ENCODE data around the gene MT1M.
A peak's percentile ranks its signal among the peaks of the same experiment; 100 is the strongest.

Gene MT1M

DNA sequence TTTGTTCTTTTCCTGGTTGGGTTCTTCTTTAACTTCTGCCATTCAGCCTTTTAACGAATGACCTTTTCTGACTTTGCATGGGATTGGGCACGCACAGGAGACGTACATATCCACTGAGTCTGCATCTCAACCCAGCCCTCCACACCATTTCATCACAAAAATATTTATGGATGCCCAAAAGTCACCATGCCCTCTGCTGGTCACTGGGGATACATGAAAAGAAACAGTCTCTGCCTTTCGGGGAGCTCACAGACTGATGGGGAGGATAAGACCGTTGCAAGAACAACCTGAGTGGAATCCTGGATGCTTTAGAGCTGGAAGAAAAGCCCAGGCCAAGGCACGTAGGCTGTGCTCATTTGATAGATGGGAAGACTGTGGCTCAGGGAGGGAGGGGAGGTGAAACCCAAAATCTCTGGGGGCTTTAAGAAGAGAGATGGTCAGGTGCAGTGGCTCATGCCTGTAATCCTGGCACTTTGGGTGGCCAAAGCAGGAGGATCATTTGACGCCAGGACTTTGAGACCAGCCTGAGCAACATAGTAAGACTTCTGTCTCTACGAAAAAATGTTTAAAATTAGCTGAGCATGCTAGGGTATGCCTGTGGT, 32.0 kb upstream of the MT1M start:
- Histone ChIP-seq H3K27me3 (ENCODE audit: insufficient read depth, low read length) (no peaks in the 10 kb centered on the region), H3K4me3 (ENCODE audit: low read depth, low read length, poor library complexity, severe bottlenecking) (no peak overlapping the region), H3K9me2 (ENCODE audit: low read depth, low read length) (no peaks in the 10 kb centered on the region), H3K4me1 (ENCODE audit: insufficient read depth, low read length, severe bottlenecking) (no peaks in the 10 kb centered on the region), H2AFZ (ENCODE audit: low read length) (no peak overlapping the region), H3K79me2 (ENCODE audit: insufficient read depth, low read length) (no peaks in the 10 kb centered on the region), H3K9ac (ENCODE audit: low read length) (no peak overlapping the region), H4K20me1 (ENCODE audit: insufficient read depth, low read length) (no peaks in the 10 kb centered on the region), H3K9me3 (ENCODE audit: low read length) (no peaks in the 10 kb centered on the region), H3K36me3 (ENCODE audit: insufficient read depth, low read length) (no peaks in the 10 kb centered on the region), H3K4me2 (ENCODE audit: low read length) (no peak overlapping the region), H3F3A (ENCODE audit: insufficient read depth, low read length) (no peaks in the 10 kb centered on the region), H3K27ac (ENCODE audit: low read depth, low read length, poor library complexity, severe bottlenecking) (no peak overlapping the region)
- TF ChIP-seq, protein P1, sequence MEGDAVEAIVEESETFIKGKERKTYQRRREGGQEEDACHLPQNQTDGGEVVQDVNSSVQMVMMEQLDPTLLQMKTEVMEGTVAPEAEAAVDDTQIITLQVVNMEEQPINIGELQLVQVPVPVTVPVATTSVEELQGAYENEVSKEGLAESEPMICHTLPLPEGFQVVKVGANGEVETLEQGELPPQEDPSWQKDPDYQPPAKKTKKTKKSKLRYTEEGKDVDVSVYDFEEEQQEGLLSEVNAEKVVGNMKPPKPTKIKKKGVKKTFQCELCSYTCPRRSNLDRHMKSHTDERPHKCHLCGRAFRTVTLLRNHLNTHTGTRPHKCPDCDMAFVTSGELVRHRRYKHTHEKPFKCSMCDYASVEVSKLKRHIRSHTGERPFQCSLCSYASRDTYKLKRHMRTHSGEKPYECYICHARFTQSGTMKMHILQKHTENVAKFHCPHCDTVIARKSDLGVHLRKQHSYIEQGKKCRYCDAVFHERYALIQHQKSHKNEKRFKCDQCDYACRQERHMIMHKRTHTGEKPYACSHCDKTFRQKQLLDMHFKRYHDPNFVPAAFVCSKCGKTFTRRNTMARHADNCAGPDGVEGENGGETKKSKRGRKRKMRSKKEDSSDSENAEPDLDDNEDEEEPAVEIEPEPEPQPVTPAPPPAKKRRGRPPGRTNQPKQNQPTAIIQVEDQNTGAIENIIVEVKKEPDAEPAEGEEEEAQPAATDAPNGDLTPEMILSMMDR (IDR thresholded peaks at IDR 0.05; ENCODE audit: low read length): peak; percentile 71
- TF ChIP-seq EZH2 (IDR thresholded peaks at IDR 0.05; ENCODE audit: borderline replicate concordance, low read length): no peak

DNA sequence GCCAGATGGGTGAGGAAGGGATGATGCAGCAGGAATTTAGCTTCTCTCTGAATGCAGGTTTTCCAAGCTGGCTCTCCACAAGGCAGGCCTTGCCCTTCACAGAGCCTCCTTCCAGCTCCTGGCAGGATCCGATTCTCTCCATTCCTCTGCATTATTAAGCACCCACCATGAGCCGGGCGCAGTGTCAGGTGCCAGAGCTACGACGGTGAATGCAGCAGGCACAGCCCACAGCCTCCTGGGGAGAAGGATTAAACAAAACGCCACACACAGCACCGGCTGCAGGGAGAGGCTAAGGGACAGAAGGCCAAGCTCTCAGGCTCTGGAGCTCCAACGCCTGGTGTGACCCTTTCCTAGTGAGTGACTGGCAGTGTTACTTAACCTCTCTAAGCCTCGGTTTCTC, 31.1 kb upstream of the MT1M start:
- no peaks in the 10 kb centered on the region for H3K36me3 ChIP-seq (ENCODE audit: insufficient read depth, low read length)
- TF ChIP-seq, protein P1 (IDR thresholded peaks at IDR 0.05; ENCODE audit: low read length): no peak
- TF ChIP-seq EZH2 (IDR thresholded peaks at IDR 0.05; ENCODE audit: borderline replicate concordance, low read length): no peak
- H2AFZ ChIP-seq (ENCODE audit: low read length): no peak overlapping the region
- no peak overlapping the region for H3K4me2 ChIP-seq (ENCODE audit: low read length)
- no peaks in the 10 kb centered on the region for H4K20me1 ChIP-seq (ENCODE audit: insufficient read depth, low read length)
- no peak overlapping the region for H3K27ac ChIP-seq (ENCODE audit: low read depth, low read length, poor library complexity, severe bottlenecking)
- no peaks in the 10 kb centered on the region for H3K9me2 ChIP-seq (ENCODE audit: low read depth, low read length)
- no peaks in the 10 kb centered on the region for H3F3A ChIP-seq (ENCODE audit: insufficient read depth, low read length)
- no peaks in the 10 kb centered on the region for H3K27me3 ChIP-seq (ENCODE audit: insufficient read depth, low read length)
- H3K9ac ChIP-seq (ENCODE audit: low read length): no peak overlapping the region
- no peaks in the 10 kb centered on the region for H3K9me3 ChIP-seq (ENCODE audit: low read length)
- no peak overlapping the region for H3K4me3 ChIP-seq (ENCODE audit: low read depth, low read length, poor library complexity, severe bottlenecking)
- H3K79me2 ChIP-seq (ENCODE audit: insufficient read depth, low read length): no peaks in the 10 kb centered on the region
- no peaks in the 10 kb centered on the region for H3K4me1 ChIP-seq (ENCODE audit: insufficient read depth, low read length, severe bottlenecking)

DNA sequence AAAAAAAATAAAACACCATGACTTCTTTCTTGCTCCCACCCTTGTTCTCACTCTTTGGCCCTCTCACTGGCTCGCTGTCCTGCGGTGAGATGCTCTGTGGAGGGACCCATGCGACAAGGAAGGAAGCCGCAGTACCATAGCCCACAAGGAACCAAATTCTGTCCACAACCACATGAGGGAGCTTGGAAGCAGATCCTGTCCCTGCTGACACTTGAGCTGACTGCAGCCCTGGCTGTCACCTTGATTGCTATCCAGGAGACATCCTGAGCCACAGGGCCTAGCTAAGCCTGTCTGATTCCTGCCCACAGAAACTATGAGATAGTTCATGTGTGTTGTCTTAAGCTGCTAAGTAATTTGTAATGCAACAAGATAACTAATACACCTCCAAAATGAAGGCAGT, 28.9 kb upstream of the MT1M start:
- H2AFZ ChIP-seq (ENCODE audit: low read length): no peak overlapping the region

More for the DNA sequence above, 28.9 kb upstream of the MT1M start:
- H3K9me2 ChIP-seq (ENCODE audit: low read depth, low read length): no peaks in the 10 kb centered on the region
- no peak overlapping the region for H3K9ac ChIP-seq (ENCODE audit: low read length)
- no peaks in the 10 kb centered on the region for H3F3A ChIP-seq (ENCODE audit: insufficient read depth, low read length)
- H3K27me3 ChIP-seq (ENCODE audit: insufficient read depth, low read length): no peaks in the 10 kb centered on the region
- no peak overlapping the region for H3K4me3 ChIP-seq (ENCODE audit: low read depth, low read length, poor library complexity, severe bottlenecking)
- TF ChIP-seq EZH2 (IDR thresholded peaks at IDR 0.05; ENCODE audit: borderline replicate concordance, low read length): no peak
- TF ChIP-seq, protein P1 (IDR thresholded peaks at IDR 0.05; ENCODE audit: low read length): no peak
- no peaks in the 10 kb centered on the region for H3K36me3 ChIP-seq (ENCODE audit: insufficient read depth, low read length)
- H3K9me3 ChIP-seq (ENCODE audit: low read length): no peaks in the 10 kb centered on the region
- H3K4me1 ChIP-seq (ENCODE audit: insufficient read depth, low read length, severe bottlenecking): peaks cover 8% of the 10 kb centered on the region
- H4K20me1 ChIP-seq (ENCODE audit: insufficient read depth, low read length): no peaks in the 10 kb centered on the region
- no peak overlapping the region for H3K4me2 ChIP-seq (ENCODE audit: low read length)
- no peak overlapping the region for H3K27ac ChIP-seq (ENCODE audit: low read depth, low read length, poor library complexity, severe bottlenecking)
- H3K79me2 ChIP-seq (ENCODE audit: insufficient read depth, low read length): no peaks in the 10 kb centered on the region
